ENCODE results near the gene SEMA3C. TPM values are rescaled to one million over a fixed set of nuclear protein-coding genes. Genes with fewer than 3 reads are reported as not detected.

SEMA3C gene
- total RNA-seq, 2 donors from 2014 or later, result 41.9 to 103 TPM

GRCh38 chr7:80794631-80795573 is 123.9 kb downstream of the SEMA3C start:
- Histone ChIP-seq H3K36me3 (no peaks in the 10 kb centered on the region), H3K4me1 (no peaks in the 10 kb centered on the region), H3K27ac (no peak overlapping the region), H3K9me3 (no peaks in the 10 kb centered on the region), H3K27me3 (no peaks in the 10 kb centered on the region), H3K4me3 (no peak overlapping the region), H3K9ac (ENCODE audit: low read depth in 2 of 2, low read length in 2 of 2) (no peak overlapping the region)
- intact Hi-C loops (cut with DNase I), result no loop called here
- TF ChIP-seq CTCF (IDR thresholded peaks at IDR 0.05), result no peak
- no peak for DNase-seq

DNA sequence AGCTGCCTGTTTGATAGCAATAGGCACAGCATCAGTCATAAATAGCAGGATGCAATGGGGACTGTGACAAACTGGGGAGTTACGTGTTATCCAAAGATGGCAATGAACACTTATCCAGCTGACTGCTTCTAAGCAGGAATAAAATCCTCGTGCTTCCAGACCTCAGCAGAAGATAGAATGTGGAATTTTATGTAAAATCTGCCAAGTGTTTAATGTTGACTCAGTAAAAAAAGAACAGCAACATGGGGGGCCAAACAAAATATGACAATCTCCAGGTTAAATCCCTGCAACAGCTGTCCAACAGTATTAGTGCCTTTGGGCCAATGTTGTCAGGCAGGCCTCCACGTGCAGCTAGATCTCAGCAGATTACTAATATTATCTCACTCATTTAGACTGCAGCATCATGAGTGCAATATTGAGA is 127.3 kb downstream of the SEMA3C start:
- no peaks in the 10 kb centered on the region for H3K36me3 ChIP-seq
- no peak overlapping the region for H3K9ac ChIP-seq (ENCODE audit: low read depth in 2 of 2, low read length in 2 of 2)
- no peaks in the 10 kb centered on the region for H3K4me1 ChIP-seq
- H3K27me3 ChIP-seq, result no peaks in the 10 kb centered on the region
- no peak for DNase-seq
- intact Hi-C loops (cut with DNase I), result no loop called here
- H3K4me3 ChIP-seq, result no peak overlapping the region
- no peak overlapping the region for H3K27ac ChIP-seq
- TF ChIP-seq CTCF (IDR thresholded peaks at IDR 0.05), result no peak
- H3K9me3 ChIP-seq, result no peaks in the 10 kb centered on the region

DNA sequence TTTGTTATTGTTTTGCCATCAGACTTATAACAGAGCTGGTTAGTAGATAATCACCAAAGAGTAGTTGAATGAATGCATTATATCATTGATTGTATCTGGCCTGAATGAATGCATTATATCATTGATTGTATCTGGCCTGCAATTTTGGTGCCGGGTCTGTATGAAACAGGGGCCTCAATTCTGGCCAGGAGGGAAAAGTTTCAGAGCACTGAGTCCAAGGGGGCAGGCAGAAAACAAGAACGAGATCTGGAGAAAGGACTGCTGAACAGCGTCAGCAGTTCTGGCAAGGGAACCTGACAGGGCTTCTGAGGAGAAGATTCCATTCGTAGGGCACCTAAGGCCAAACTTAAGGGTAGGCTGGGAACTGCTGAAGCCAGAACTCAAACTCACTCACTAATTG is 128.0 kb downstream of the SEMA3C start:
- Histone ChIP-seq H3K9ac (ENCODE audit: low read depth in 2 of 2, low read length in 2 of 2) (no peak overlapping the region), H3K4me1 (no peaks in the 10 kb centered on the region), H3K4me3 (no peak overlapping the region), H3K27ac (no peak overlapping the region), H3K9me3 (no peaks in the 10 kb centered on the region), H3K36me3 (no peaks in the 10 kb centered on the region), H3K27me3 (no peaks in the 10 kb centered on the region)
- no peak for TF ChIP-seq CTCF (IDR thresholded peaks at IDR 0.05)
- intact Hi-C loops (cut with DNase I), result no loop called here
- DNase-seq, result no peak

DNA sequence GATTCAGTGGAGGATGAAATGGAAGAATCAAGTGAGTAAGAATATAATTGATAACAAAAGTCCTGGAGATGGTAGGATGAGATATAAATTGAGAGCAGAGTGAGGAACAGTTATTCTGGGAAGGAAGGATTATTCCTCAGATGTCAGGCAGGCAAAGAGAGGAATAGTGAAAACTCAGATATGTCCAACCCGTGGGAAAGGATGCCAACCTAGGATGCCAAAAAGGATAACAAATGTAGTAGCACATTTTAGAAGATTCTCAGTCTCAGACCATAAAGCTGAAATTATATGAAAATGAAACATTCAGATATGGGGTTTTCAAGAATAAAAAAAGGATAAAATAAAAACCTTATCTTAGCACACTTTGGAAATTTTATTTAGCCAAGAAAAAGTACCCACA is 131.1 kb downstream of the SEMA3C start:
- Histone ChIP-seq H3K27me3 (no peaks in the 10 kb centered on the region), H3K4me3 (no peak overlapping the region), H3K9ac (ENCODE audit: low read depth in 2 of 2, low read length in 2 of 2) (no peak overlapping the region), H3K4me1 (no peaks in the 10 kb centered on the region), H3K27ac (no peak overlapping the region), H3K36me3 (no peaks in the 10 kb centered on the region), H3K9me3 (no peaks in the 10 kb centered on the region)
- intact Hi-C loops (cut with DNase I), result no loop called here
- no peak for TF ChIP-seq CTCF (IDR thresholded peaks at IDR 0.05)
- no peak for DNase-seq

GRCh38 chr7:80785961-80786536 is 132.8 kb downstream of the SEMA3C start:
- Histone ChIP-seq H3K9me3 (no peaks in the 10 kb centered on the region), H3K9ac (ENCODE audit: low read depth in 2 of 2, low read length in 2 of 2) (no peak overlapping the region), H3K27ac (no peak overlapping the region), H3K36me3 (no peaks in the 10 kb centered on the region), H3K4me3 (no peak overlapping the region), H3K4me1 (no peaks in the 10 kb centered on the region), H3K27me3 (no peaks in the 10 kb centered on the region)
- intact Hi-C loops (cut with DNase I), result no loop called here
- no peak for DNase-seq
- TF ChIP-seq CTCF (IDR thresholded peaks at IDR 0.05), result no peak
